Small intestine (tissue), 7 donors: ENCODE data around the gene TUBE1. TPM values are rescaled to one million over a fixed set of nuclear protein-coding genes. Genes with fewer than 3 reads are reported as not detected.

Source experiments
- DNase-seq, 2 donors: peaks; one replicate each; pipeline versions ENCODE4 v3.0.0 to v3.0.0-alpha.2; 2013
- FAIRE-seq: peaks from 2 replicates; lab custom pipeline; 2012; peaks lifted over from hg19 to GRCh38; lab: Jason Lieb, UNC
- H3K27ac ChIP-seq, 3 donors: one replicate each; pipeline ENCODE4 v1.5.1; 2013; ENCODE audit warnings: low read length in 2 of 3, mild to moderate bottlenecking in 2 of 3, control low read depth in 1 of 3, inconsistent platforms in 1 of 3, low read depth in 1 of 3, moderate library complexity in 1 of 3
- H3K27me3 ChIP-seq, 3 donors: one replicate each; pipeline ENCODE4 v1.6.1; 2013; ENCODE audit warnings: low read length in 3 of 3, inconsistent platforms in 1 of 3; ENCODE audit not compliant: control insufficient read depth in 3 of 3, insufficient read depth in 3 of 3
- H3K36me3 ChIP-seq, 3 donors: one replicate each; pipeline ENCODE4 v1.6.1; 2013; ENCODE audit warnings: low read length in 3 of 3, inconsistent platforms in 1 of 3, low read depth in 1 of 3, mild to moderate bottlenecking in 1 of 3, moderate library complexity in 1 of 3; ENCODE audit not compliant: control insufficient read depth in 3 of 3, insufficient read depth in 2 of 3
- H3K4me1 ChIP-seq, 3 donors: one replicate each; pipeline ENCODE4 v1.6.1; 2013; ENCODE audit warnings: low read length in 2 of 3, inconsistent platforms in 1 of 3, low read depth in 1 of 3, mild to moderate bottlenecking in 1 of 3, moderate library complexity in 1 of 3; ENCODE audit not compliant: control insufficient read depth in 3 of 3, insufficient read depth in 2 of 3
- H3K4me3 ChIP-seq, 3 donors: one replicate each; pipeline ENCODE4 v1.5.1; 2013; ENCODE audit warnings: low read length in 3 of 3, control low read depth in 1 of 3, inconsistent platforms in 1 of 3, low read depth in 1 of 3, mild to moderate bottlenecking in 1 of 3, moderate library complexity in 1 of 3
- H3K9me3 ChIP-seq, 2 donors: one replicate each; pipeline ENCODE4 v1.6.1; 2013; ENCODE audit warnings: low read depth in 1 of 2, low read length in 1 of 2; ENCODE audit not compliant: control insufficient read depth in 2 of 2, insufficient read depth in 1 of 2
- WGBS, 3 donors: extraction: QIAGEN DNeasy Blood & Tissue Kit; methylation state at CpG; one replicate each; pipeline ENCODE4 v1.1.7; 2013; 5-methylcytosine and 5-hydroxymethylcytosine counted together
- polyA plus RNA-seq, 4 donors: library from polyadenylated mRNA; stranded (reverse) in 3 of 4; unstranded in 1 of 4; fragments of 200-250 nt in 3 of 4; fragments of 120-200 nt in 1 of 4; gene quantifications; one replicate each; pipeline versions ENCODE4 v1.2.1 to v1.2.3, GENCODE V29; 2013
- donor health status: healthy with polysubstance abuse.
- donor health status: control.
- donor health status: control.
- donor health status: Bipolar disorder and iron deficiency.
- donor health status: healthy.

Gene TUBE1
- polyA plus RNA-seq, 4 donors, result 4.9 to 29.3 (median 9.8) TPM

- FAIRE-seq, result no peak
- Histone ChIP-seq H3K4me3 (no peak overlapping the region), H3K27ac (no peak overlapping the region)
Measured at GRCh38 chr6:112044856-112045255, 42.4 kb downstream of the TUBE1 start.

GRCh38 chr6:112044196-112044595 is 43.1 kb downstream of the TUBE1 start:
- H3K9me3 ChIP-seq, result no peaks in the 10 kb centered on the region
- FAIRE-seq, result no peak
- WGBS, 3 donors, result 52 to 69% (median 57%) methylated on average over 8 of the region's 8 CpGs
- no peak for DNase-seq
- no peaks in the 10 kb centered on the region for H3K36me3 ChIP-seq
- H3K27me3 ChIP-seq, result no peaks in the 10 kb centered on the region
- H3K4me1 ChIP-seq, result no peaks in the 10 kb centered on the region
- H3K4me3 ChIP-seq, result no peak overlapping the region
- H3K27ac ChIP-seq, result no peak overlapping the region

More at GRCh38 chr6:112044856-112045255, 42.4 kb downstream of the TUBE1 start:
- H3K4me1 ChIP-seq, result no peaks in the 10 kb centered on the region
- WGBS, 3 donors, result 55 to 75% (median 68%) methylated on average over 3 of the region's 3 CpGs
- H3K36me3 ChIP-seq, result no peaks in the 10 kb centered on the region
- no peak for DNase-seq
- no peaks in the 10 kb centered on the region for H3K27me3 ChIP-seq
- no peaks in the 10 kb centered on the region for H3K9me3 ChIP-seq

DNA sequence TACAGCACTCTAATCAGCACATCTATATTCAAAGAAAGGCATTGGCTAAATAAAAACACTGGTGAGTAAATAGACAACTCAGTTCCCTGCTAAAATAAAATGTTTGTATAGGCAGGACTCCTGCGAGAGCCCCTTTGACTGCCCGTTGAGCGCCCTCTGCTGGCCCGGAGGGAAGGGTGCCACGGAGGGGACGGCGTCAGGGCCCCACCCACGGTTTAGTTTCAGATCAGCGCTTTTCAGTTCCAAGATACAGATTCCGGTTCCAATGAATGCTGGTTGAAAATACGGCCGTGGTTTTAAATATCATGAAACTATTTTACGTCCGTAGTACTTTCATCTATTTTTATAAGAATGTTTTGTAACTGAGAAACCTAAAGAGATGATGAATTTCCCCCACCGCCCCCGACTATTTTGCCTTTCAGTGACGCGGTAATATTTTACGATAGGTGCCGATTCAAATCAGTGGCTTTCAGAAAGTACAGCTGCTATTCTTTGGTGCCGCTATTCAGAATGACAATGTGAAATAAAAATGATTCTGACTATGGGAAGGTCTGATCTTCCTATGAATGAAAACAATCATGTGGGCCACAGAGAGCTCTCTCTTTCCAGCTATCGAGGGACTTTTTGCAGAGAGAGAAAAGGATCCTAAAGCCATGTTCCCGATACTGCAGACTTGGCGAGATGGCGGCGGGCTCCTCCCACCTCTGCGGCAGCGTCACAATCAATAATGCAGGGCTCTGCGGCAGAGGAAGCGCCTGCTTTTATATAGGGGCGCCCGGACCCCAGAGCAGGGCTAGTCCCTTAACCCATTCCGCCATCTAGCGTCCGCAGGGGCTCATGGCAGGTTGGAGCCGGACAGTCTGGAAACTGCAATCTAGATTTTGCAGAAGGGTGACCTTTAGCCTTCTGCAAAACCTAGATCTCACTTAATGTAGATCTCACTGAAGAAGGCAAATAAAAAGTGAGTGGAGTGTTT is 44.0 kb downstream of the TUBE1 start:
- H3K9me3 ChIP-seq, result no peaks in the 10 kb centered on the region
- no peaks in the 10 kb centered on the region for H3K4me1 ChIP-seq
- H3K4me3 ChIP-seq, result peak overlapping the region; percentile 26 to 61 (median 53)
- H3K27me3 ChIP-seq, result no peaks in the 10 kb centered on the region
- 0 to 1% (median 0%) methylated on average over 36 of the region's 36 CpGs for WGBS, 3 donors
- H3K27ac ChIP-seq, result peak overlapping the region in 2 of 3 donors; percentile 82 to 89
- peak; percentile 85 to 93 for DNase-seq
- no peak for FAIRE-seq
- no peaks in the 10 kb centered on the region for H3K36me3 ChIP-seq

GRCh38 chr6:112041535-112041934 is 45.7 kb downstream of the TUBE1 start:
- Histone ChIP-seq H3K4me3 (no peak overlapping the region), H3K9me3 (no peaks in the 10 kb centered on the region), H3K27me3 (no peaks in the 10 kb centered on the region), H3K4me1 (no peaks in the 10 kb centered on the region), H3K27ac (no peak overlapping the region), H3K36me3 (no peaks in the 10 kb centered on the region)
- FAIRE-seq, result no peak
- 69 to 78% (median 73%) methylated on average over 3 of the region's 3 CpGs for WGBS, 3 donors
- no peak for DNase-seq

GRCh38 chr6:112040956-112041355 is 46.3 kb downstream of the TUBE1 start:
- H3K27me3 ChIP-seq, result no peaks in the 10 kb centered on the region
- H3K36me3 ChIP-seq, result no peaks in the 10 kb centered on the region
- FAIRE-seq (no peak), DNase-seq (no peak)
- 66 to 78% (median 78%) methylated on average over 1 of the region's 1 CpG for WGBS, 3 donors
- H3K9me3 ChIP-seq, result no peaks in the 10 kb centered on the region
- H3K27ac ChIP-seq, result no peak overlapping the region
- no peak overlapping the region for H3K4me3 ChIP-seq
- no peaks in the 10 kb centered on the region for H3K4me1 ChIP-seq

- Histone ChIP-seq H3K4me1 (no peaks in the 10 kb centered on the region), H3K27ac (no peak overlapping the region), H3K4me3 (no peak overlapping the region), H3K27me3 (no peaks in the 10 kb centered on the region), H3K9me3 (no peaks in the 10 kb centered on the region), H3K36me3 (no peaks in the 10 kb centered on the region)
- FAIRE-seq (no peak), DNase-seq (no peak)
- 69 to 92% (median 75%) methylated on average over 2 of the region's 2 CpGs for WGBS, 3 donors
Measured at GRCh38 chr6:112039431-112039770, 47.9 kb downstream of the TUBE1 start.

DNA sequence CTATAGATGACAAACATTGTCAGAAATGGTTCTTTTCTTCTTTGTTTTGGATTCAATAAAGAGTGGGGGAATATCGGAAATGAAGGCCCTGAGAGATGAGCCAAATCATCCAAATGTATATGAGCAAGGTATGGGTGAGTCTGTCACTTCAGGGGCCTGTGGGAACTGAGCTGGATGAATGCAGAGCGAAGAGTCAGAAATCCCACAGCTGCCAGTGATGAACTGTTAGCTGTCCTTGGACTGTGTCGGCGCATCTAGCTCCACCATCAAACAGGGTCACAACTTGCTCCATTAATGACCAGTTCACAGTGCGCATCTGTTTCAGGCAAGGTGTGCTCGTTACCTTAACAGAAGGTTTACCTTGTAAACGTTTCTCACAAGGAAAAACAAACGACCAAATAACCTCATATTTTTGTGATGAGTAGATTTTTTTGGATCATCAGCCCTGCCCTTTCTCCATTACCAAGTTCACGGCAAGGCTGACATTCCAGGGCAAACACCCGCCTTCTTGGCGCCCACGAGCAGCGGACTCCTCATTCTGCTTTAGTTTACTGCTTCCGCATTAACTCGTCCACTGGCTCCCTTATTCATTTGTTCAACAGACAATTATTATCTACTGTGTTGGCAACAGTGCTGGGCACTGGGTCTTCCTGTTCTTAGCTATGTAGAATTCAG is 48.4 kb downstream of the TUBE1 start:
- Histone ChIP-seq H3K27ac (no peak overlapping the region), H3K27me3 (no peaks in the 10 kb centered on the region), H3K9me3 (no peaks in the 10 kb centered on the region), H3K4me3 (no peak overlapping the region), H3K36me3 (no peaks in the 10 kb centered on the region), H3K4me1 (no peaks in the 10 kb centered on the region)
- DNase-seq (no peak), FAIRE-seq (no peak)
- 79 to 88% (median 80%) methylated on average over 15 of the region's 15 CpGs for WGBS, 3 donors

- DNase-seq (no peak), FAIRE-seq (no peak)
- H3K36me3 ChIP-seq, result no peaks in the 10 kb centered on the region
- no peaks in the 10 kb centered on the region for H3K9me3 ChIP-seq
- H3K4me3 ChIP-seq, result no peak overlapping the region
- H3K27me3 ChIP-seq, result no peaks in the 10 kb centered on the region
- no peaks in the 10 kb centered on the region for H3K4me1 ChIP-seq
- peak overlapping the region in 1 of 3 donors; percentile 22 for H3K27ac ChIP-seq
- 72 to 84% (median 82%) methylated on average over 5 of the region's 5 CpGs for WGBS, 3 donors
Measured at GRCh38 chr6:112038268-112038667, 49.0 kb downstream of the TUBE1 start.
